Common myeloid progenitor, CD34-positive (primary cell): ENCODE measurements around the gene HMCES.

ENCODE experiments used
- CTCF ChIA-PET: fragments of 350-600 bp; sonication (Branson Sonifier 250); formaldehyde crosslinking; loops from one replicate; lab custom pipeline; 2021; ENCODE audit warnings: antibody characterized with exemption; lab: Charles Lee
- POLR2A ChIA-PET: fragments of 350-600 bp; sonication (Branson Sonifier 250); formaldehyde crosslinking; loops from one replicate; lab custom pipeline; 2021; ENCODE audit warnings: antibody characterized with exemption; lab: Charles Lee
- DNase-seq, 3 donors: peaks; one replicate each; pipeline versions ENCODE4 v3.0.0 to v3.0.0-alpha.2; 2013
- H3K27ac ChIP-seq, 2 experiments: 1 replicate in 1 of 2; 2 replicates in 1 of 2; pipeline ENCODE4 v1.7.0; 2013; ENCODE audit warnings: inconsistent platforms in 2 of 2, low read length in 2 of 2, mild to moderate bottlenecking in 2 of 2, low read depth in 1 of 2, moderate library complexity in 1 of 2; ENCODE audit not compliant: severe bottlenecking in 2 of 2, insufficient read depth in 1 of 2, poor library complexity in 1 of 2
- H3K27me3 ChIP-seq, 5 experiments: replicated peaks in 2 of 5; 1 replicate in 3 of 5; 2 replicates in 2 of 5; pipeline versions ENCODE4 v1.6.1 to v1.7.0; 2013; ENCODE audit warnings: low read length in 4 of 5, mild to moderate bottlenecking in 2 of 5, moderate library complexity in 2 of 5, inconsistent platforms in 1 of 5; ENCODE audit not compliant: insufficient read depth in 5 of 5, control insufficient read depth in 4 of 5
- H3K36me3 ChIP-seq, 4 experiments: 1 replicate in 2 of 4; 2 replicates in 2 of 4; pipeline versions ENCODE4 v1.6.1 to v1.7.0; 2013; ENCODE audit warnings: low read length in 3 of 4, control low read depth in 1 of 4, mild to moderate bottlenecking in 1 of 4; ENCODE audit not compliant: control insufficient read depth in 4 of 4, insufficient read depth in 4 of 4
- H3K4me1 ChIP-seq, 4 experiments: 1 replicate in 3 of 4; 2 replicates in 1 of 4; pipeline versions ENCODE4 v1.6.1 to v1.7.1; 2013; ENCODE audit warnings: low read length in 3 of 4, mild to moderate bottlenecking in 3 of 4, control low read depth in 1 of 4, inconsistent platforms in 1 of 4, moderate library complexity in 1 of 4; ENCODE audit not compliant: control insufficient read depth in 4 of 4, insufficient read depth in 4 of 4; ENCODE audit errors: control extremely low read depth in 1 of 4
- H3K4me3 ChIP-seq, 7 experiments: 1 replicate in 4 of 7; 2 replicates in 3 of 7; pipeline versions ENCODE4 v1.5.1 to v1.7.0; 2013; ENCODE audit warnings: mild to moderate bottlenecking in 7 of 7, low read length in 6 of 7, moderate library complexity in 6 of 7, inconsistent platforms in 2 of 7, low read depth in 2 of 7, control low read depth in 1 of 7; ENCODE audit not compliant: insufficient read depth in 4 of 7, control insufficient read depth in 1 of 7; ENCODE audit errors: extremely low read depth in 1 of 7
- H3K9me3 ChIP-seq, 5 experiments: 1 replicate in 4 of 5; 2 replicates in 1 of 5; pipeline versions ENCODE4 v1.6.1 to v1.7.1; 2013; ENCODE audit warnings: low read length in 4 of 5, mild to moderate bottlenecking in 2 of 5, inconsistent platforms in 1 of 5, low read depth in 1 of 5, moderate library complexity in 1 of 5; ENCODE audit not compliant: control insufficient read depth in 4 of 5, insufficient read depth in 2 of 5; ENCODE audit errors: control extremely low read depth in 1 of 5
- WGBS: methylation state at CpG from one replicate; pipeline ENCODE4 v1.1.5; 2013; ENCODE audit not compliant: insufficient coverage; 5-methylcytosine and 5-hydroxymethylcytosine counted together

The HMCES gene

GRCh38 chr3:129289201-129289921, 10.7 kb downstream of the HMCES start:
- Histone ChIP-seq H3K27me3 (no peaks in the 10 kb centered on the region), H3K4me1 (no peaks in the 10 kb centered on the region), H3K27ac (no peak overlapping the region), H3K36me3 (peaks cover 3 to 43% (median 30%) of the 10 kb centered on the region in 4 experiments), H3K4me3 (no peak overlapping the region), H3K9me3 (no peaks in the 10 kb centered on the region)
- CTCF ChIA-PET = interaction anchor here (1.0 kb wide), 1 partner anchor 21 kb away, joined by 3 read pairs; no protein-coding TSS in a partner anchor
- WGBS = 100% methylated on average over 2 of the region's 6 CpGs
- POLR2A ChIA-PET = no interaction called here
- DNase-seq = no peak

GRCh38 chr3:129291236-129291886, 12.7 kb downstream of the HMCES start:
- ChIA-PET CTCF (interaction anchor here (0.9 to 1.1 kb wide), 2 partner anchors 12 to 25 kb away, joined by 4 read pairs; a partner anchor contains a TSS), POLR2A (interaction anchor here (1.2 kb wide), 1 partner anchor 25 kb away, joined by 3 read pairs; a partner anchor contains a TSS)
- Histone ChIP-seq H3K4me3 (no peak overlapping the region), H3K9me3 (no peaks in the 10 kb centered on the region), H3K27me3 (no peaks in the 10 kb centered on the region), H3K27ac (no peak overlapping the region), H3K4me1 (no peaks in the 10 kb centered on the region), H3K36me3 (peaks cover 3 to 53% (median 27%) of the 10 kb centered on the region in 4 experiments)
- no peak for DNase-seq
- 93% methylated on average over 3 of the region's 4 CpGs for WGBS

GRCh38 chr3:129295286-129295685, 16.6 kb downstream of the HMCES start:
- H3K27me3 ChIP-seq = no peaks in the 10 kb centered on the region
- no peak overlapping the region for H3K4me3 ChIP-seq
- H3K9me3 ChIP-seq = no peaks in the 10 kb centered on the region
- WGBS = 100% methylated on average over 1 of the region's 5 CpGs
- no peak overlapping the region for H3K27ac ChIP-seq
- no peak for DNase-seq
- H3K36me3 ChIP-seq = peaks cover 6 to 67% (median 24%) of the 10 kb centered on the region in 4 experiments
- ChIA-PET CTCF (no interaction called here), POLR2A (interaction anchor here (0.7 kb wide), 1 partner anchor 945 kb away, joined by 7 read pairs; no protein-coding TSS in a partner anchor)
- no peaks in the 10 kb centered on the region for H3K4me1 ChIP-seq

GRCh38 chr3:129304146-129304961, 25.7 kb downstream of the HMCES start:
- H3K36me3 ChIP-seq = peaks cover 7 to 30% (median 19%) of the 10 kb centered on the region in 4 experiments
- H3K4me3 ChIP-seq = peak overlapping the region in 2 of 7 experiments; percentile 24 to 40
- DNase-seq = peak in 2 of 3 donors; percentile 13 to 17
- 57% methylated on average over 2 of the region's 3 CpGs for WGBS
- H3K27ac ChIP-seq = no peak overlapping the region
- H3K27me3 ChIP-seq = no peaks in the 10 kb centered on the region
- POLR2A ChIA-PET = interaction anchor here (1.0 to 2.4 kb wide), 3 partner anchors 9 to 26 kb away, joined by 3 to 11 read pairs (median 6); partner anchors contain the start of gene HMCES
- CTCF ChIA-PET = interaction anchor here (1.5 to 2.1 kb wide), 3 partner anchors 10 to 24 kb away, joined by 4 to 7 read pairs (median 6); a partner anchor contains a TSS
- no peaks in the 10 kb centered on the region for H3K9me3 ChIP-seq
- peaks cover 8 to 27% (median 25%) of the 10 kb centered on the region in 4 experiments for H3K4me1 ChIP-seq

GRCh38 chr3:129304962-129305222, 26.2 kb downstream of the HMCES start:
- POLR2A ChIA-PET = interaction anchor here (1.0 to 2.4 kb wide), 3 partner anchors 9 to 26 kb away, joined by 3 to 11 read pairs (median 6); partner anchors contain the start of gene HMCES
- CTCF ChIA-PET = interaction anchor here (1.5 to 2.1 kb wide), 3 partner anchors 9 to 25 kb away, joined by 4 to 7 read pairs (median 6); a partner anchor contains a TSS
- DNase-seq = no peak
- H3K36me3 ChIP-seq = peaks cover 7 to 28% (median 18%) of the 10 kb centered on the region in 4 experiments
- H3K4me3 ChIP-seq = peak overlapping the region in 2 of 7 experiments; percentile 24 to 40
- H3K4me1 ChIP-seq = peaks cover 8 to 27% (median 25%) of the 10 kb centered on the region in 4 experiments
- H3K9me3 ChIP-seq = no peaks in the 10 kb centered on the region
- WGBS = 100% methylated on average over 1 of the region's 1 CpG
- no peaks in the 10 kb centered on the region for H3K27me3 ChIP-seq
- H3K27ac ChIP-seq = no peak overlapping the region

- peak overlapping the region in 1 of 2 experiments; percentile 32 for H3K27ac ChIP-seq
- DNase-seq = peak; percentile 64 to 84 (median 83)
- ChIA-PET POLR2A (interaction anchor here (0.6 to 2.4 kb wide), 4 partner anchors 8 to 27 kb away, joined by 3 to 11 read pairs (median 6); partner anchors contain the start of gene HMCES), CTCF (interaction anchor here (0.6 to 2.1 kb wide), 4 partner anchors 8 to 141 kb away, joined by 4 to 6 read pairs (median 4); a partner anchor contains a TSS)
- 5% methylated on average over 18 of the region's 26 CpGs for WGBS
- H3K36me3 ChIP-seq = peaks cover 5 to 23% (median 15%) of the 10 kb centered on the region in 4 experiments
- peak overlapping the region in 5 of 7 experiments; percentile 46 to 74 (median 59) for H3K4me3 ChIP-seq
- H3K4me1 ChIP-seq = peaks cover 8 to 27% (median 25%) of the 10 kb centered on the region in 4 experiments
- H3K9me3 ChIP-seq = no peaks in the 10 kb centered on the region
- no peaks in the 10 kb centered on the region for H3K27me3 ChIP-seq
Measured at GRCh38 chr3:129305592-129306091, 27.0 kb downstream of the HMCES start.
